Skeletal muscle tissue (tissue), 4 donors: ENCODE data around the gene ERH. TPM values are rescaled to one million over a fixed set of nuclear protein-coding genes. Genes with fewer than 3 reads are reported as not detected.

Experiments used
- H3K27ac ChIP-seq: one replicate; pipeline ENCODE4 v1.7.0; 2013; ENCODE audit warnings: mild to moderate bottlenecking, low read depth, low read length, inconsistent platforms
- H3K27me3 ChIP-seq, 3 donors: one replicate each; pipeline ENCODE4 v1.7.0; 2013; ENCODE audit warnings: low read length in 3 of 3; ENCODE audit not compliant: control insufficient read depth in 3 of 3, insufficient read depth in 3 of 3
- H3K36me3 ChIP-seq, 3 donors: one replicate each; pipeline ENCODE4 v1.7.0; 2013; ENCODE audit warnings: low read length in 3 of 3; ENCODE audit not compliant: control insufficient read depth in 3 of 3, insufficient read depth in 3 of 3
- H3K4me1 ChIP-seq, 3 donors: one replicate each; pipeline ENCODE4 v1.7.0; 2013; ENCODE audit warnings: low read length in 3 of 3, mild to moderate bottlenecking in 3 of 3; ENCODE audit not compliant: control insufficient read depth in 3 of 3, insufficient read depth in 3 of 3
- H3K4me3 ChIP-seq, 3 donors: one replicate each; pipeline ENCODE4 v1.7.0; 2013; ENCODE audit warnings: low read length in 3 of 3
- H3K9ac ChIP-seq, 3 donors: one replicate each; pipeline ENCODE4 v1.7.0; 2013; ENCODE audit warnings: low read length in 3 of 3, mild to moderate bottlenecking in 3 of 3, moderate library complexity in 2 of 3, low read depth in 1 of 3
- H3K9me3 ChIP-seq, 3 donors: one replicate each; pipeline ENCODE4 v1.7.0; 2013; ENCODE audit warnings: low read length in 3 of 3; ENCODE audit not compliant: control insufficient read depth in 3 of 3
- total RNA-seq: library from RNA; depleted of rRNA; stranded (reverse); fragments of >200 nt; gene quantifications from one replicate; pipeline ENCODE4 v1.2.3, GENCODE V29; 2014
- donor health status: Osteomylitis.

Gene ERH
- total RNA-seq, 1 donor from 2014 or later, result 75.7 TPM

DNA sequence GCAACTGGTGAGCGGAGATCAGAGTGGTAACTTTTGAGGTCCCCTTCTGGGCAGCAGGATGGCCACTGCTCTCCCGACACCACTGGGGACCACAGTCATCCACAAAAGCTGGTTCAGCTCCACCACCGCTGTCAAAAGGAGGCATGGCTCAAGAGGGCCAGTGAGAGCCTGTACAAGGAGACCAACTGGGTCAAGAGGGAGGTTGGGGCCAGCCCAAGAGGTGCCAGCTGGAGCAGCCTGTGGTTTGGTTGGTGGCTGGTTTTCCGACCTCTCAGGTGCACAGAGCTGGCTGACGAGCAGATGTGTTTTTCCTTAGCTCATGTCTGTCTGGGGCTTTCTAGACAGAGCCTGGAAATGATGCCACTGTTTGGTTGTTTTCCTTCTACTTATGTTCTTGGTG is 60.1 kb downstream of the ERH start:
- H3K4me3 ChIP-seq, result no peak overlapping the region
- H3K9ac ChIP-seq, result no peak overlapping the region

DNA sequence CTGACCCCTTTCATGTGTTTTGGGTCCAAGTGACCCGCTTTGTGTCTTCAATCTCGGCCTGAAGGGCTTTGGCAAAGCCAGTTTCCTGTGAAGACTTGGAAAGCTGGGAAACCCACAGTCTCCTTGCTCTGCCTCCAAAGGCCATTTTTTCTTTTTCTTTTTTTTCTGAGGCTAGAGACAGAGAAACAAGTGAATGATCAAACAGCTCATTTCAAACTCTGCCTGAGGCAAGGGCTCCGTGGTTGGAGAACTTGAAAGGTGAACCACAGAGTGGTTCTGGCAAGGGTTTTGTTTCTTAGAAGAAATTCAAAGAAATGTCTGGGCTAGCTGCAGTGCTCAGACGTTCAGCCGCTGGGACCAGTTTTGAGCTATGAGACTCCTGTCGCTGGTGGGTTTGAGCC is 62.7 kb downstream of the ERH start:
- Histone ChIP-seq H3K9ac (no peak overlapping the region), H3K4me1 (no peaks in the 10 kb centered on the region), H3K27me3 (no peaks in the 10 kb centered on the region), H3K36me3 (peaks cover 0 to 2% (median 0%) of the 10 kb centered on the region in 3 donors), H3K4me3 (no peak overlapping the region), H3K27ac (no peak overlapping the region), H3K9me3 (no peaks in the 10 kb centered on the region)

More for the DNA sequence above, 60.1 kb downstream of the ERH start:
- Histone ChIP-seq H3K36me3 (peaks cover 0 to 2% (median 0%) of the 10 kb centered on the region in 3 donors), H3K4me1 (no peaks in the 10 kb centered on the region), H3K9me3 (no peaks in the 10 kb centered on the region), H3K27ac (no peak overlapping the region), H3K27me3 (no peaks in the 10 kb centered on the region)

DNA sequence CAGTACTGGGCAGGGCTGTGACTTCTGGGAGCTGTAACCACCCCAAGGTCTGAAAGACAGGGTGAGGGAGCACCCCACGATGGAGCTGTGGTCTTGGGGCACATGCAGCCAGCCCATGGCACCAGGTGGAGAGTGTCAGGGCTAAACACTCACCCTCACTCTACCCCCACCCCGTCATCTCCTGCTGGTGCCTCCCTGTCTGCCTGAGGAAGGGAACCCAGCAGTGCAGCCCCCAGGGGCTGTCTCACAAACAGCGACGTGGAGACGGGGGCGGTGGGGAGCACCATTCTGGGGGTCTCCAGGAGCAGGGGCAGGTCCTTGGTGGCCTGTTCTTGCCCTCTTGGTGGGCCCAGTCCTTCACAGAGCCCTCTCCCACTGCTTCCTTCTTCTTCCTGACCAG is 63.5 kb downstream of the ERH start:
- Histone ChIP-seq H3K9ac (no peak overlapping the region), H3K27ac (no peak overlapping the region), H3K4me1 (no peaks in the 10 kb centered on the region), H3K27me3 (no peaks in the 10 kb centered on the region), H3K36me3 (peaks cover 0 to 2% (median 0%) of the 10 kb centered on the region in 3 donors), H3K4me3 (no peak overlapping the region), H3K9me3 (no peaks in the 10 kb centered on the region)

DNA sequence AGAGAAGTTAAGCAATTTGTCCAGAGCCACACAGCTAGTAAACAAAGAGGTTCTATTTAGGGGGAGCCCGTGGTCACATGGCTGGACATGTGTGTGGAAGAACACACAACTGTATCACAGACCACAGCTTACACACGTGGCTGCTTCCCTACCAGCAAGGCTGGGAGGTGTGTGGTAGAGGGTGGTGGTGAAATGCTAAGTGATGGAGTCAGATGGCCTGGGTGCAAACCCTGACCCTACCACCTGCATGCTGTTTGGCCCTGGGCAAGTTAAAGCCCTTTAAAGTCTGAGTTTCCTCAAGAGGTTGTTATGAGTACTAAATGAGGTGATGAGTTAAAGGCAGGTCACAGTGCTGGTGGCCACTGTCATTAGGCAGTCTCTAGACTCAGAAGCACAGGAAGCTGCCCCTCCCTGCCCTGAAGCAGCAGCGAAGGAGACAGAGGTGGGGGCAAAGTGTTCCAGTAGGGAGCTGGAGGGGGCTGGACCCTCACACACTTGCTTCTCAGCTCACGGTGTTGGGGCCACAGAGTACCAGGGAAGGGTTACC is 64.2 kb downstream of the ERH start:
- Histone ChIP-seq H3K9ac (no peak overlapping the region), H3K4me3 (no peak overlapping the region), H3K27ac (no peak overlapping the region), H3K27me3 (no peaks in the 10 kb centered on the region), H3K9me3 (no peaks in the 10 kb centered on the region), H3K4me1 (no peaks in the 10 kb centered on the region), H3K36me3 (peaks cover 0 to 2% (median 0%) of the 10 kb centered on the region in 3 donors)

DNA sequence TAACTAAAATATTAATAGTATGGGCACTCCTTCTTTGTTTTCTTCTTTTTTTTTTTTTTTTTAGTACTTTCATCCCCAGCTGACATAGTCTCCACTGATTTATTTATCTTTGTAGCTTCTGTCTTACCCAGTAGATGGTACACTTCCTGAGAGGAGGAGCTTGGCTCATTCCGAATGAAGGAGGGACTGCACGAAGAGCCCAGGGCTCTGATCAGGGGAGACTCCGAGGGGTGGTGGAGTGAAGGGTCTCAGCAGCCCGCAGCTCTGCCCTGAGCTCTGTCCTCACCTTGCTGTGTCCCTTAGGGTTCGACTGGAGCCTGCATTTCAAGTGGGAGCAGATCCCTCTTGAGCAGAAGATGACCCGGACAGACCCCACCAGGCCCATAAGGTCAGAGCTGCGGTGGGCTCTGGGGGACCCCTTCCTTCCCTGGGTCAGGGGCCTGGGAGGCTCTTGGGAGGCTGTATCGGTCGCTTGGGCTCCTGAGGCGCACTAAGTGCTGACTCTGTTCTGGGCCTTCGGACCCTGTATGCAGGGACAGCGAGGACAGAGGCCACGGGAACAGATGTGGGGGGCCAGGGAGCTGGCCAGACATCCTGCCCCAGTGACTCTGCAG is 65.2 kb downstream of the ERH start:
- Histone ChIP-seq H3K4me3 (no peak overlapping the region), H3K36me3 (peaks cover 0 to under 1% (median 0%) of the 10 kb centered on the region in 3 donors), H3K27ac (no peak overlapping the region), H3K9me3 (no peaks in the 10 kb centered on the region), H3K27me3 (no peaks in the 10 kb centered on the region), H3K4me1 (no peaks in the 10 kb centered on the region), H3K9ac (no peak overlapping the region)

DNA sequence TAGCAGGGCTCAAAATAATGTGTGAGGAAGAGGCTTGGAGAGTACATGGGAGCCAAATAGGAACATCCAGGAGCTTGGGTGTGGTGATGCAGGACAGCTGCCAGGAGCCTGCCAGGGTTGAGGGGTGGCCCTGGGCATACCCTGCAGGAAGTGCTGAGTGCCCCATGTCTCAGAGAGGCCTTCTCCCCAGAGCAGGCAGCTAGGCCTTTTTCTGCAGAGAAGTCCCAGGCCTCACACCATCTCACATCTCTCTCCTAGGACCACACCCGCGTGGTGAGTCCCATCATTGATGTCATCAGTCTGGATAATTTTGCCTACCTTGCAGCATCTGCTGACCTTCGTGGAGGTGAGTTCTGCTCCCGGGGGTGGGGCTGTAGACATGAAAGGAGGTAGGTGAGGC is 66.9 kb downstream of the ERH start:
- Histone ChIP-seq H3K27me3 (peaks cover 0 to 3% (median 0%) of the 10 kb centered on the region in 3 donors), H3K4me3 (no peak overlapping the region), H3K36me3 (peaks cover 0 to 3% (median 0%) of the 10 kb centered on the region in 3 donors), H3K9me3 (no peaks in the 10 kb centered on the region), H3K27ac (no peak overlapping the region), H3K9ac (no peak overlapping the region), H3K4me1 (no peaks in the 10 kb centered on the region)

Other genes with a start within 250 kb of the ERH start
- gene DCAF5, start 245.2 kb downstream of the ERH start, total RNA-seq, result 20.9 TPM
- 9.9 TPM for gene EXD2, start 206.8 kb downstream of the ERH start, total RNA-seq
- 8.4 TPM for gene GALNT16, start 138.1 kb downstream of the ERH start, total RNA-seq
- 52.7 TPM for gene SLC39A9, start 393 bp upstream of the ERH start, total RNA-seq
- under 0.01 TPM for gene PLEKHD1, start 86.4 kb upstream of the ERH start, total RNA-seq
- gene CCDC177, start 176.6 kb upstream of the ERH start, total RNA-seq, result not detected
- gene SUSD6, start 213.3 kb upstream of the ERH start, total RNA-seq, result 10.4 TPM